HepG2 (cell line): ENCODE data around the gene TOP1. TPM values are rescaled to one million over a fixed set of nuclear protein-coding genes. Genes with fewer than 3 reads are reported as not detected.
A peak's percentile ranks its signal among the peaks of the same experiment; 100 is the strongest.

Source experiments
- ATAC-seq: fragments of 200-7000 bp; cut with Tn5 transposase; 3 replicates; pipeline ENCODE4 v1.9.1; 2020; ENCODE audit warnings: mild to moderate bottlenecking, moderate library complexity
- BruUV-seq: library from RNA; stranded (reverse); fragments of 400-500 nt; replicated peaks from 2 replicates; lab custom pipeline; 2021; lab: Mats Ljungman, UMichigan
- CTCF ChIA-PET: fragments of 300-600 bp; formaldehyde crosslinking; extraction: SDS; loops from one replicate; lab custom pipeline; 2021; ENCODE audit warnings: low total read pairs, inconsistent platforms, low intra/inter-chr PET ratio; lab: Yijun Ruan, JAX
- POLR2A ChIA-PET: fragments of 350-600 bp; sonication (Branson Sonifier 250); formaldehyde crosslinking; loops from one replicate; lab custom pipeline; 2020; ENCODE audit warnings: antibody characterized with exemption, inconsistent platforms; lab: Yijun Ruan, JAX
- DNase-seq: peaks from one replicate; pipeline ENCODE4 v3.0.0-alpha.2; 2015; ENCODE audit warnings: low spot score
- FAIRE-seq: peaks from 3 replicates; lab custom pipeline; 2011; peaks lifted over from hg19 to GRCh38; lab: Jason Lieb, UNC
- H2AFZ ChIP-seq: one replicate; pipeline ENCODE4 v1.6.1; 2011; ENCODE audit warnings: low read length, inconsistent platforms
- H3K27ac ChIP-seq: fragments of 300-600 bp; 3 replicates; pipeline ENCODE4 v1.8.0; 2011; ENCODE audit warnings: mixed run types, mild to moderate bottlenecking, mixed read lengths, low read length, inconsistent platforms; ENCODE audit not compliant: insufficient read depth; ENCODE audit errors: extremely low read length
- H3K27me3 ChIP-seq, 2 experiments: fragments of 200-600 bp in 1 of 2; 2 replicates in 1 of 2; 3 replicates in 1 of 2; pipeline versions ENCODE4 v1.6.0 to v1.8.0; 2011; ENCODE audit warnings: low read length in 2 of 2, mild to moderate bottlenecking in 2 of 2, moderate library complexity in 2 of 2, inconsistent platforms in 1 of 2; ENCODE audit not compliant: insufficient read depth in 2 of 2, control insufficient read depth in 1 of 2
- H3K36me3 ChIP-seq, 2 experiments: fragments of 200-600 bp in 1 of 2; replicated peaks in 1 of 2; 2 replicates in 1 of 2; 3 replicates in 1 of 2; pipeline versions ENCODE4 v1.5.1 to v1.8.0; 2011; ENCODE audit warnings: low read length in 2 of 2, inconsistent platforms in 1 of 2; ENCODE audit not compliant: insufficient read depth in 2 of 2, control insufficient read depth in 1 of 2
- H3K4me1 ChIP-seq: 2 replicates; pipeline ENCODE4 v1.5.1; 2012; ENCODE audit warnings: low read length, inconsistent platforms; ENCODE audit not compliant: insufficient read depth
- H3K4me2 ChIP-seq: 2 replicates; pipeline ENCODE4 v1.6.0; 2011; ENCODE audit warnings: low read depth, low read length, inconsistent platforms
- H3K4me3 ChIP-seq, 3 experiments: fragments of 200-600 bp in 1 of 3; sonication (generic), shearing (Covaris generic) in 1 of 3; replicated peaks in 1 of 3; 2 replicates each; pipeline ENCODE4 v1.5.1; 2011 to 2016; ENCODE audit warnings: low read length in 3 of 3, inconsistent platforms in 2 of 3, low read depth in 2 of 3, mild to moderate bottlenecking in 2 of 3, control low read depth in 1 of 3, mixed read lengths in 1 of 3; ENCODE audit not compliant: insufficient read depth in 1 of 3
- H3K79me2 ChIP-seq: one replicate; pipeline ENCODE4 v1.6.1; 2011; ENCODE audit warnings: low read length, inconsistent platforms; ENCODE audit not compliant: insufficient read depth
- H3K9ac ChIP-seq: 2 replicates; pipeline ENCODE4 v1.6.0; 2011; ENCODE audit warnings: mild to moderate bottlenecking, low read depth, low read length, inconsistent platforms; ENCODE audit not compliant: insufficient read depth
- H3K9me3 ChIP-seq: 2 replicates; pipeline ENCODE4 v1.5.1; 2012; ENCODE audit warnings: mild to moderate bottlenecking, low read length
- H4K20me1 ChIP-seq: 2 replicates; pipeline ENCODE4 v1.6.0; 2011; ENCODE audit warnings: inconsistent platforms, mild to moderate bottlenecking, low read length, moderate library complexity; ENCODE audit not compliant: insufficient read depth
- FIP1L1 ChIP-seq: fragments of 200-400 bp; formaldehyde crosslinking; IDR thresholded peaks from 2 replicates; pipeline ENCODE4 v1.6.1; 2018; ENCODE audit warnings: low read depth, mild to moderate bottlenecking, low read length, moderate library complexity, borderline replicate concordance; ENCODE audit not compliant: insufficient read depth
- GPBP1L1 ChIP-seq: sonication (generic); formaldehyde crosslinking; IDR thresholded peaks from 2 replicates; pipeline ENCODE4 v1.5.0; 2020; ENCODE audit warnings: mild to moderate bottlenecking, missing genetic modification reagents
- HHEX ChIP-seq: IDR thresholded peaks from 2 replicates; pipeline ENCODE4 v1.6.1; 2016; ENCODE audit warnings: control low read depth
- HOXA5 ChIP-seq: sonication (generic); formaldehyde crosslinking; IDR thresholded peaks from 2 replicates; pipeline ENCODE4 v1.4.0; 2020; ENCODE audit warnings: missing genetic modification reagents
- MAF1 ChIP-seq: sonication (generic); formaldehyde crosslinking; IDR thresholded peaks from 2 replicates; pipeline ENCODE4 v1.5.0; 2020; ENCODE audit warnings: missing genetic modification reagents, borderline replicate concordance
- MLLT10 ChIP-seq: sonication (generic); formaldehyde crosslinking; IDR thresholded peaks from 2 replicates; pipeline ENCODE4 v1.4.0; 2020; ENCODE audit warnings: missing genetic modification reagents
- NCOR1 ChIP-seq: fragments of 200-600 bp; sonication (generic); IDR thresholded peaks from 2 replicates; pipeline ENCODE4 v1.7.0; 2017; ENCODE audit warnings: antibody characterized with exemption, low read length, borderline replicate concordance
- RBM22 ChIP-seq: fragments of 200-400 bp; formaldehyde crosslinking; optimal IDR thresholded peaks from 2 replicates; pipeline ENCODE3; 2017; ENCODE audit warnings: mild to moderate bottlenecking, low read length, moderate library complexity
- SNRNP70 ChIP-seq: fragments of 200-400 bp; formaldehyde crosslinking; IDR thresholded peaks from 2 replicates; pipeline ENCODE4 v1.6.1; 2017; ENCODE audit warnings: mild to moderate bottlenecking, low read depth, low read length, moderate library complexity
- SPEN ChIP-seq: sonication (generic); formaldehyde crosslinking; IDR thresholded peaks from 2 replicates; pipeline ENCODE4 v1.5.1; 2020; ENCODE audit warnings: low read depth, mild to moderate bottlenecking, missing genetic modification reagents
- TAF15 ChIP-seq: fragments of 200-400 bp; formaldehyde crosslinking; IDR thresholded peaks from one replicate; pipeline ENCODE4 v1.6.1; 2018; ENCODE audit warnings: mild to moderate bottlenecking, low read depth, low read length; ENCODE audit not compliant: poor library complexity, severe bottlenecking
- ZNF282 ChIP-seq: fragments of 450-650 bp; IDR thresholded peaks from 2 replicates; pipeline ENCODE4 v1.6.1; 2018; ENCODE audit not compliant: partially characterized antibody
- ZNF333 ChIP-seq: sonication (generic); formaldehyde crosslinking; IDR thresholded peaks from 2 replicates; pipeline ENCODE4 v1.4.0; 2020; ENCODE audit warnings: mild to moderate bottlenecking, missing genetic modification reagents, borderline replicate concordance
- ZNF33B ChIP-seq: sonication (generic); formaldehyde crosslinking; IDR thresholded peaks from 2 replicates; pipeline ENCODE4 v1.5.1; 2020; ENCODE audit warnings: mild to moderate bottlenecking, missing genetic modification reagents
- ZNF367 ChIP-seq: sonication (generic); formaldehyde crosslinking; IDR thresholded peaks from 2 replicates; pipeline ENCODE4 v1.4.0; 2020; ENCODE audit warnings: missing genetic modification reagents, borderline replicate concordance
- ZNF619 ChIP-seq: sonication (generic); formaldehyde crosslinking; IDR thresholded peaks from 2 replicates; pipeline ENCODE4 v1.4.0; 2020; ENCODE audit warnings: mild to moderate bottlenecking, missing genetic modification reagents
- ZNF775 ChIP-seq: sonication (generic); formaldehyde crosslinking; IDR thresholded peaks from 2 replicates; pipeline ENCODE4 v1.4.0; 2020; ENCODE audit warnings: missing genetic modification reagents, mild to moderate bottlenecking, moderate library complexity, borderline replicate concordance
- WGBS: methylation state at CpG from one replicate; pipeline ENCODE4 v1.1.6; 2017; ENCODE audit warnings: low lambda C conversion rate; 5-methylcytosine and 5-hydroxymethylcytosine counted together
- in situ Hi-C: cut with HindIII; loops from 2 replicates; pipeline ENCODE4 v1.10.0; 2017; ENCODE audit warnings: low pct_unique_long_range_greater_than_20kb; ENCODE audit not compliant: extremely low pct_ligation_motif_present
- intact Hi-C: fragments of 100-400 bp; cut with micrococcal nuclease; formaldehyde crosslinking; loops from one replicate; pipeline ENCODE4 v1.10.0; 2022; ENCODE audit not compliant: unreplicated experiment
- polyA plus RNA-seq, 8 experiments: library from polyadenylated mRNA; depleted of rRNA in 3 of 8; stranded (reverse) in 7 of 8; unstranded in 1 of 8; fragments of >200 nt; fragmentation: Illumina TruSeq in 4 of 8; extraction: Trizol in 4 of 8; gene quantifications; 2 replicates each; pipeline versions ENCODE4 v1.2.1 to v1.2.3, GENCODE V29; 2011 to 2016; ENCODE audit warnings: low read depth in 4 of 8, missing spikeins in 1 of 8, mixed read lengths in 1 of 8; ENCODE audit not compliant: insufficient read depth in 1 of 8
- total RNA-seq, 5 experiments: library from RNA; depleted of rRNA; stranded (reverse); fragments of >200 nt; fragmentation: Illumina TruSeq; extraction: Trizol; gene quantifications; 2 replicates each; pipeline ENCODE4 v1.2.3, GENCODE V29; 2016; ENCODE audit warnings: low read depth in 1 of 5

The TOP1 gene
- total and polyA plus RNA-seq, 2 of the 13 experiments (the other 11 are each of a cell fraction or from before 2014, with no cell fraction given): 10.2 to 19.4 TPM

- no peak overlapping the region for H3K4me3 ChIP-seq
- TSS peak; percentile 6 for BruUV-seq
- DNase-seq: no peak
- H4K20me1 ChIP-seq: peaks cover 19% of the 10 kb centered on the region
- TF ChIP-seq ZNF775 (CRISPR knock-in tag) (no peak), ZNF333 (CRISPR knock-in tag) (no peak), RBM22 (peak; percentile 25), SNRNP70 (no peak)
- TF ChIP-seq, all 625 proteins: peak for 1
- no peaks in the 10 kb centered on the region for H3K9me3 ChIP-seq
- CTCF ChIA-PET: no interaction called here
- POLR2A ChIA-PET: no interaction called here
- in situ Hi-C loops: no loop called here
- H3K9ac ChIP-seq: no peak overlapping the region
- H3K4me2 ChIP-seq: no peak overlapping the region
- peaks cover 21 to 33% of the 10 kb centered on the region in 2 experiments for H3K36me3 ChIP-seq
- H3K4me1 ChIP-seq: peaks cover 34% of the 10 kb centered on the region
- ATAC-seq (no peak), FAIRE-seq (no peak)
- peaks cover 98% of the 10 kb centered on the region for H3K79me2 ChIP-seq
- WGBS: 98% methylated on average over 14 of the region's 14 CpGs
- no peak overlapping the region for H3K27ac ChIP-seq
- intact Hi-C loops: no loop called here
- no peaks in the 10 kb centered on the region for H3K27me3 ChIP-seq
- no peak overlapping the region for H2AFZ ChIP-seq
Measured at GRCh38 chr20:41058674-41059635, 30.3 kb downstream of the TOP1 start.

- peaks cover 15% of the 10 kb centered on the region; the same call in 1 of the 2 replicates for H3K4me1 ChIP-seq
- no peak for FAIRE-seq
- no peak for ATAC-seq
- peaks cover 17% of the 10 kb centered on the region for H4K20me1 ChIP-seq
- H3K4me2 ChIP-seq: no peak overlapping the region
- H3K9ac ChIP-seq: no peak overlapping the region
- H3K36me3 ChIP-seq: peaks cover 24 to 47% of the 10 kb centered on the region in 2 experiments
- POLR2A ChIA-PET: no interaction called here
- no peaks in the 10 kb centered on the region for H3K9me3 ChIP-seq
- CTCF ChIA-PET: no interaction called here
- DNase-seq: no peak
- H3K27me3 ChIP-seq: no peaks in the 10 kb centered on the region
- H3K79me2 ChIP-seq: peaks cover 97% of the 10 kb centered on the region
- in situ Hi-C loops (no loop called here), intact Hi-C loops (no loop called here)
- no peak overlapping the region for H2AFZ ChIP-seq
- 99% methylated on average over 3 of the region's 3 CpGs for WGBS
- no TSS peak for BruUV-seq
- no peak overlapping the region for H3K27ac ChIP-seq
- H3K4me3 ChIP-seq: no peak overlapping the region
- TF ChIP-seq SPEN (CRISPR knock-in tag) (no peak), MLLT10 (no peak), HHEX (CRISPR knock-in tag) (no peak), ZNF33B (CRISPR knock-in tag) (no peak), ZNF282 (no peak), MAF1 (CRISPR knock-in tag) (0 out of 2 replicates have a peak, but pooled peaks have one; percentile 30), ZNF367 (no peak), GPBP1L1 (no peak), RBM22 (peak; percentile 73), FIP1L1 (no peak), HOXA5 (CRISPR knock-in tag) (no peak), NCOR1 (no peak), TAF15 (no peak), ZNF619 (CRISPR knock-in tag) (no peak)
Measured at GRCh38 chr20:41061155-41061554, 32.5 kb downstream of the TOP1 start.
